HEK293 (cell line): Measurements from ENCODE around the gene GOLGA6L24.
"Not testable (repeated sequence)": the region's sequence is repeated elsewhere in the genome, so short reads cannot be mapped to it uniquely, and the experiment has no call there.

Source experiments
- REPIN1 ChIP-seq: fragments of 450-650 bp; formaldehyde crosslinking; IDR thresholded peaks from 2 replicates; pipeline ENCODE4 v1.5.1; 2017; ENCODE audit warnings: missing biosample characterization, missing genetic modification characterization, low read depth
- ZNF394 ChIP-seq: fragments of 450-650 bp; formaldehyde crosslinking; IDR thresholded peaks from 2 replicates; pipeline ENCODE4 v1.5.1; 2016; ENCODE audit warnings: missing biosample characterization, missing genetic modification characterization, mild to moderate bottlenecking, moderate library complexity, borderline replicate concordance

GRCh38 chr15:28322129-28322588 is 35.7 kb downstream of the GOLGA6L24 start, which contains the start of gene HERC2:
- TF ChIP-seq REPIN1, ZNF394 (tag by site-specific recombination): not testable (repeated sequence)
